ENCODE results near the gene CD3D.
"Not testable (repeated sequence)": the region's sequence is repeated elsewhere in the genome, so short reads cannot be mapped to it uniquely, and the experiment has no call there.

CD3D gene

DNA sequence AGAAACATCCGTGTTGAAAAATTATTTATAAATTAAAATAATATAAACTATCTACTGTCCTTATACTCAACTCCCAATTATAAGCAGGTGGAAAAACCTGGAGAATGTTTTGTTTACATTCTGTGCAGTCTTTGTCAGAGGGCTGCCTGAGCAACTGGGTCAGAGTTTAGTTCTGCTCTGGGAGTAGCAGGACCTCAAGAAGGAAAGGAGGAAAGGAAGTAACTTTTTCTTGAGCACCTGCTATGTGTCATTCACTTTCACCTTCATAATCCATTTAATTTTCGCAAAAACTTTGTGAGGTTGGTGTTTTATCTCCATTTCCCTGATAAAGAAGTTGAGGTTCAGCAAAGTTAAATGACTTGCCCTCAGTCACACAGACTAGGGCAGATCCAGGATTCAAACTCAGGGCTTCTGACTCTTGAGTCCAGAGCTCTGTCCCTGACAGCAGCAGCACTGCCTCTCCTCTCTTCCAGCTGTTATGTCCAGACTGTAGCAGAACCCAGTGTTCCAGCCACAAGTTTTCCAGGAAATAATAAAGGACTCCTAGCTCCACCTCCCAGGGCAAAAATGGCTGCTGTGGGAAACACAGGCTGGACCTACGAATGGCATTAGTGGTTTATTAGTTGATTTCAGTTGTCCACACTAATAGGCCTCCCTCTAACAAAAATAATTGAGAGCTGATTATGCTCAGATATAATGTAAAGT lies 31.6 kb downstream of the CD3D start:
- Histone ChIP-seq H3K36me3 (ENCODE audit: control insufficient read depth in 1 of 2, insufficient read depth in 2 of 2, low read length in 2 of 2) (no peaks in the 10 kb centered on the region), H2BK120ac (ENCODE audit: insufficient read depth, low read length, poor library complexity) (no peak overlapping the region), H4K8ac (ENCODE audit: low read depth, low read length) (no peak overlapping the region), H3K4me1 (ENCODE audit: control insufficient read depth in 1 of 2, insufficient read depth in 2 of 2, low read length in 2 of 2) (peaks cover 0 to 3% of the 10 kb centered on the region in 2 experiments), H4K91ac (ENCODE audit: low read depth, low read length) (no peak overlapping the region), H3K4me3 (ENCODE audit: low read depth, low read length) (no peak overlapping the region), H3K79me1 (ENCODE audit: low read length) (no peaks in the 10 kb centered on the region), H2AFZ (ENCODE audit: insufficient read depth, low read length, poor library complexity) (no peak overlapping the region), H3K14ac (ENCODE audit: low read length) (no peak overlapping the region), H3K27me3 (ENCODE audit: insufficient read depth, low read length) (no peaks in the 10 kb centered on the region), H3K9ac (ENCODE audit: low read length) (no peak overlapping the region), H3K18ac (ENCODE audit: low read length) (no peak overlapping the region), H3K4me2 (ENCODE audit: low read length) (no peak overlapping the region), H3K9me3 (ENCODE audit: insufficient read depth, low read depth, low read length) (peaks cover 4% of the 10 kb centered on the region), H3K27ac (ENCODE audit: low read depth, low read length) (no peak overlapping the region), H3K23ac (ENCODE audit: low read length) (no peak overlapping the region), H3K79me2 (ENCODE audit: control insufficient read depth, insufficient read depth, low read length, poor library complexity) (no peaks in the 10 kb centered on the region), H2BK12ac (ENCODE audit: low read length) (no peak overlapping the region), H3K4ac (ENCODE audit: low read depth, low read length) (no peak overlapping the region), H2AK5ac (ENCODE audit: low read length) (no peak overlapping the region), H2BK5ac (ENCODE audit: low read depth, low read length, poor library complexity) (no peak overlapping the region), H4K12ac (ENCODE audit: low read depth, low read length) (no peak overlapping the region)
- no CpG with 5 or more reads among the region's 3 CpGs for WGBS (ENCODE audit: extremely low coverage, insufficient coverage, insufficient read length)
- DNase-seq: no peak

DNA sequence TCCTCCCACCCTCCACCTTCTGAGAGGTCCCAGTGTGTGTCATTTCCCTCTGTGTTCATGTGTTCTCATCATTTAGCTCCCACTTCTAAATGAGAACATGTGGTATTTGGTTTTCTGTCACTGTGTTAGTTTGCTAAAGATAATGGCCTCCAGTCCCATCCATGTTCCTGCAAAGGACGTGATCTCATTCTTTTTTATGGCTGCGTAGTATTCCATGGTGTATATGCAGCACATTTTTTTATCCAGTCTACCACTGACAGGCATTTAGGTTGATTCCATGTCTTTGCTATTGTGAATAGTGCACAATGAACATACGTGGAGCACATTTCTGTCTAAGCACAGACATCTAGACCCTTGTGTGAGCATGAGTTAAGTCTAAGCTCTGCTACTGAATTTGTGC lies 32.2 kb downstream of the CD3D start:
- Histone ChIP-seq H3K27ac (ENCODE audit: low read depth, low read length) (no peak overlapping the region), H4K91ac (ENCODE audit: low read depth, low read length) (no peak overlapping the region), H3K4me2 (ENCODE audit: low read length) (no peak overlapping the region), H3K18ac (ENCODE audit: low read length) (no peak overlapping the region), H3K9me3 (ENCODE audit: insufficient read depth, low read depth, low read length) (peaks cover 4% of the 10 kb centered on the region), H3K14ac (ENCODE audit: low read length) (no peak overlapping the region), H3K9ac (ENCODE audit: low read length) (no peak overlapping the region), H3K4me3 (ENCODE audit: low read depth, low read length) (no peak overlapping the region), H2AK5ac (ENCODE audit: low read length) (no peak overlapping the region), H2BK120ac (ENCODE audit: insufficient read depth, low read length, poor library complexity) (no peak overlapping the region), H3K23ac (ENCODE audit: low read length) (no peak overlapping the region), H2BK12ac (ENCODE audit: low read length) (no peak overlapping the region), H2BK5ac (ENCODE audit: low read depth, low read length, poor library complexity) (no peak overlapping the region), H4K12ac (ENCODE audit: low read depth, low read length) (no peak overlapping the region), H4K8ac (ENCODE audit: low read depth, low read length) (no peak overlapping the region), H3K27me3 (ENCODE audit: insufficient read depth, low read length) (no peaks in the 10 kb centered on the region), H3K4me1 (ENCODE audit: control insufficient read depth in 1 of 2, insufficient read depth in 2 of 2, low read length in 2 of 2) (peaks cover 0 to 2% of the 10 kb centered on the region in 2 experiments), H3K79me1 (ENCODE audit: low read length) (no peaks in the 10 kb centered on the region), H2AFZ (ENCODE audit: insufficient read depth, low read length, poor library complexity) (no peak overlapping the region), H3K4ac (ENCODE audit: low read depth, low read length) (no peak overlapping the region), H3K79me2 (ENCODE audit: control insufficient read depth, insufficient read depth, low read length, poor library complexity) (no peaks in the 10 kb centered on the region), H3K36me3 (ENCODE audit: control insufficient read depth in 1 of 2, insufficient read depth in 2 of 2, low read length in 2 of 2) (no peaks in the 10 kb centered on the region)
- no peak for DNase-seq
- no CpG with 5 or more reads among the region's 3 CpGs for WGBS (ENCODE audit: extremely low coverage, insufficient coverage, insufficient read length)

DNA sequence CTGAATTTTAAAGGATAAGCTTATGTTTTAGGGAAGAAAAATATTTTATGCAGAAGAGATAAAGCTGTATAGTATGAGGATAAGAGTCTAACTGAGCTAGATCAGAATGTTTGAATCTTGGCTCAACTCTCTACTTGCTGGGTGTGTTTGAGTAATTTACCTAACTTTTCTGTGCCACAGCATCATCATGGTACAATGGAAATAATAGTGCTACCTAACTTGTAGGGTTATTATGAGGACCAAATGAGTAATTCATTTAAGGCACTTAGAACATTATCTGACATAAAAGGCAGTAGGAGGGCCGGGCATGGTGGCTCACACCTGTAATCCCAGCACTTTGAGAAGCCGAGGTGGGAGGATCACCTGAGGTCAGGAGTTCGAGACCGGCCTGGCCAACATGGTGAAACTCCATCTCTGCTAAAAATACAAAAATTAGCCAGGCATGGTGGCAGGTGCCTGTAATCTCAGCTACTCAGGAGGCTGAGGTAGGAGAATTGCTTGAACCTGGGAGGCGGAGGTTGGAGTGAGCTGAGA lies 33.4 kb downstream of the CD3D start:
- H3K23ac ChIP-seq (ENCODE audit: low read length); H3K27me3 ChIP-seq (ENCODE audit: insufficient read depth, low read length); H3K4ac ChIP-seq (ENCODE audit: low read depth, low read length); H3K14ac ChIP-seq (ENCODE audit: low read length); H3K27ac ChIP-seq (ENCODE audit: low read depth, low read length); H4K12ac ChIP-seq (ENCODE audit: low read depth, low read length); H3K9ac ChIP-seq (ENCODE audit: low read length); H3K4me2 ChIP-seq (ENCODE audit: low read length); H4K91ac ChIP-seq (ENCODE audit: low read depth, low read length); H3K79me2 ChIP-seq (ENCODE audit: control insufficient read depth, insufficient read depth, low read length, poor library complexity); H3K4me1 ChIP-seq (ENCODE audit: control insufficient read depth in 1 of 2, insufficient read depth in 2 of 2, low read length in 2 of 2); H3K4me3 ChIP-seq (ENCODE audit: low read depth, low read length); H2BK5ac ChIP-seq (ENCODE audit: low read depth, low read length, poor library complexity); H2AFZ ChIP-seq (ENCODE audit: insufficient read depth, low read length, poor library complexity); H3K9me3 ChIP-seq (ENCODE audit: insufficient read depth, low read depth, low read length); H4K8ac ChIP-seq (ENCODE audit: low read depth, low read length); H2BK120ac ChIP-seq (ENCODE audit: insufficient read depth, low read length, poor library complexity); H3K79me1 ChIP-seq (ENCODE audit: low read length); DNase-seq; H2BK12ac ChIP-seq (ENCODE audit: low read length); H2AK5ac ChIP-seq (ENCODE audit: low read length); H3K36me3 ChIP-seq (ENCODE audit: control insufficient read depth in 1 of 2, insufficient read depth in 2 of 2, low read length in 2 of 2); H3K18ac ChIP-seq (ENCODE audit: low read length): not testable (repeated sequence)
- WGBS (ENCODE audit: extremely low coverage, insufficient coverage, insufficient read length): no CpG with 5 or more reads among the region's 5 CpGs

DNA sequence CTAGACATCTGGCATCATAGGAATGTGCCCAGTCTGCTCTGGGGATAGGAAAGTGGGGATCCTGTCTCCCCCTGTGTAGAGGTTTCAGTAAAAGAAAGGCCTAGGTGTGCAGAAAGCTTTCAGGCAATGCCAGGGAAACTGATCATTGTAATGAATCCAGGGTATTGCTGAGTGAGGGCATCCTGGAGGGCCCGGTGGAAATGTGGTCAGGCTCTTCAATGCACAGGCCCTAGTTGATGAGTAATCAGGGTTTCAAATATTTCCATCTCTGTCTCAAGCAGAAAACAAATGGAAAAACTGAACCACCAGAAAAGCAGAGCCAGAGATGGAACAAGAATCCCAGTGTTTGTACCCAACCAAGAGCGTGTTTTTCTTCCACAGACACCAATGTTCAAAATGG lies 35.9 kb downstream of the CD3D start:
- no CpG with 5 or more reads among the region's 2 CpGs for WGBS (ENCODE audit: extremely low coverage, insufficient coverage, insufficient read length)
- H2AFZ ChIP-seq (ENCODE audit: insufficient read depth, low read length, poor library complexity): no peak overlapping the region

More for the DNA sequence above, 35.9 kb downstream of the CD3D start:
- Histone ChIP-seq H3K4me3 (ENCODE audit: low read depth, low read length) (no peak overlapping the region), H4K8ac (ENCODE audit: low read depth, low read length) (no peak overlapping the region), H2BK120ac (ENCODE audit: insufficient read depth, low read length, poor library complexity) (no peak overlapping the region), H4K91ac (ENCODE audit: low read depth, low read length) (no peak overlapping the region), H3K27me3 (ENCODE audit: insufficient read depth, low read length) (no peaks in the 10 kb centered on the region), H4K12ac (ENCODE audit: low read depth, low read length) (no peak overlapping the region), H2BK5ac (ENCODE audit: low read depth, low read length, poor library complexity) (no peak overlapping the region), H3K79me1 (ENCODE audit: low read length) (no peaks in the 10 kb centered on the region), H3K79me2 (ENCODE audit: control insufficient read depth, insufficient read depth, low read length, poor library complexity) (no peaks in the 10 kb centered on the region), H3K4ac (ENCODE audit: low read depth, low read length) (no peak overlapping the region), H3K27ac (ENCODE audit: low read depth, low read length) (no peak overlapping the region), H2BK12ac (ENCODE audit: low read length) (no peak overlapping the region), H3K9ac (ENCODE audit: low read length) (no peak overlapping the region), H3K9me3 (ENCODE audit: insufficient read depth, low read depth, low read length) (no peaks in the 10 kb centered on the region), H3K18ac (ENCODE audit: low read length) (no peak overlapping the region), H3K14ac (ENCODE audit: low read length) (no peak overlapping the region), H3K4me2 (ENCODE audit: low read length) (no peak overlapping the region), H2AK5ac (ENCODE audit: low read length) (no peak overlapping the region), H3K23ac (ENCODE audit: low read length) (no peak overlapping the region), H3K4me1 (ENCODE audit: control insufficient read depth in 1 of 2, insufficient read depth in 2 of 2, low read length in 2 of 2) (no peaks in the 10 kb centered on the region), H3K36me3 (ENCODE audit: control insufficient read depth in 1 of 2, insufficient read depth in 2 of 2, low read length in 2 of 2) (no peaks in the 10 kb centered on the region)
- DNase-seq: no peak

Measured in trophoblast cell (in vitro differentiated cells and primary cell).